ENCODE data around the gene CCDC13. TPM values are rescaled to one million over a fixed set of nuclear protein-coding genes. Genes with fewer than 3 reads are reported as not detected.

The CCDC13 gene
- total RNA-seq, 1 donor from 2014 or later: 0.40 TPM

DNA sequence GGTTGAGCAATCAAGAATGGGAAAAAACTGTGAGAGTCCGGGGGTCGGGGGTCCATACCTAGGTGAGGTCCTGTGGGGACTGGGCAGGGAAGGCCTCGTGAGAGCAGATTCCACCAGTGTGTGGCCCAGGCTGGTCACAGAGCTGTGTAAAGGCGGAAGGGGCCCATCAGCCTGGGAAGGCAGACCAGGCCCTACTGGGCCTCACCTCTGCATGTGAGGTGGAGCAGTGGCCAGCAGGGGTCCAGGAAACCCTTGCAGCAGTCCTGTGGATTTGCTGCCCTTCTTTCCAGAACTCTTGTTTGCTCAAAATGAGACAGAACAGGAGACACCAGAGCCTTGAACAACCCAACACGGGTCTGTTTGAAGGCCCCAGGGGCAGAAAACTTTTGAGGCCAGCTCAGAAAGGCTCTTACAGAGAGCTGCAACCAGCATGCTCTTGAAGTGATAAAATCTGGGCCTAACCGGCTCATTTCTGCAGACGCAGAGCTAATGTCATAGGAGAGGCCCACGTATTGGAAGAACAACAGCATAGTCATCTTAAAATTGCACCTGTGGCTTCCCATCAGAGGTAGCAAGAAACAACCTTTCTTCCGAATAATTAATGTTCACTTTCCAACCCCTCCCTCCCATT, 40.1 kb downstream of the CCDC13 start:
- H3K27me3 Mint-ChIP-seq (ENCODE audit: low read depth): peaks cover 6% of the 10 kb centered on the region
- H3K4me3 Mint-ChIP-seq (ENCODE audit: unreplicated experiment): no peak overlapping the region
- H3K36me3 Mint-ChIP-seq (ENCODE audit: low read depth): peaks cover 2% of the 10 kb centered on the region
- H3K4me1 Mint-ChIP-seq (ENCODE audit: low read depth): no peaks in the 10 kb centered on the region
- no peak overlapping the region for H3K27ac Mint-ChIP-seq (ENCODE audit: unreplicated experiment)
- peaks cover 4% of the 10 kb centered on the region for H3K9me3 Mint-ChIP-seq (ENCODE audit: low read depth)
- no peak for DNase-seq (ENCODE audit: low spot score)
- TF ChIP-seq, protein P1, sequence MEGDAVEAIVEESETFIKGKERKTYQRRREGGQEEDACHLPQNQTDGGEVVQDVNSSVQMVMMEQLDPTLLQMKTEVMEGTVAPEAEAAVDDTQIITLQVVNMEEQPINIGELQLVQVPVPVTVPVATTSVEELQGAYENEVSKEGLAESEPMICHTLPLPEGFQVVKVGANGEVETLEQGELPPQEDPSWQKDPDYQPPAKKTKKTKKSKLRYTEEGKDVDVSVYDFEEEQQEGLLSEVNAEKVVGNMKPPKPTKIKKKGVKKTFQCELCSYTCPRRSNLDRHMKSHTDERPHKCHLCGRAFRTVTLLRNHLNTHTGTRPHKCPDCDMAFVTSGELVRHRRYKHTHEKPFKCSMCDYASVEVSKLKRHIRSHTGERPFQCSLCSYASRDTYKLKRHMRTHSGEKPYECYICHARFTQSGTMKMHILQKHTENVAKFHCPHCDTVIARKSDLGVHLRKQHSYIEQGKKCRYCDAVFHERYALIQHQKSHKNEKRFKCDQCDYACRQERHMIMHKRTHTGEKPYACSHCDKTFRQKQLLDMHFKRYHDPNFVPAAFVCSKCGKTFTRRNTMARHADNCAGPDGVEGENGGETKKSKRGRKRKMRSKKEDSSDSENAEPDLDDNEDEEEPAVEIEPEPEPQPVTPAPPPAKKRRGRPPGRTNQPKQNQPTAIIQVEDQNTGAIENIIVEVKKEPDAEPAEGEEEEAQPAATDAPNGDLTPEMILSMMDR (IDR thresholded peaks at IDR 0.05): no peak

DNA sequence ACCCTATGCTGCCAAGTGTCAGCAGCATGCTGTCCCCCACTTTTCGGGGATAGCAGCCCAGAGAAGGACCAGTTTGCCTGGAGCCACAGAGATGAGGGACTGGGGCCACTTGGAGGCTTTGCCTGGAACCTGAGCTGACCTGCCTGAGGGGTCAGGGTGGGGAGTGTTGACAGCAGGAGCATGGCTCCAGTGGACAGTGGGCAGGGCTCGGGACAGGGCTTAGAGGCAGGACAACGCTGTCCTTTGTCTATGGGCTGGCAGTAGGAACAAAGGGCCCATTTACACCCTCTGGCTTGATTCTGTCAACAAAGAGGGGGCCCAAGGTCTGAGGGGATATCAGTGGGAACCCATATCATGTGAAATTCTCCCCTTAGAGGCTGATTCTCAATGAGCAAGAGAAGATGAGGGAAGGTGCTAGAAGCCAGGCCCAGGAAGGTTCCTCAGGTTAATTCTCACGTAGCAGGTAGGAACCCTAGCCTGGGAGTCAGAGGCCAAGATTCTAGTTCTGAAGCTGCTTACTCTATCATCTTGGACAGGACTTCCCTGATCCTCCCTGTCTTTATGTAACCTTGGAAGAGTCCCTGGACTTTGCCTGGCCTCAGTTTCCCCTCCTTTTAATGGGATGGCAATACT, 40.7 kb downstream of the CCDC13 start:
- TF ChIP-seq, protein P1 (IDR thresholded peaks at IDR 0.05): no peak
- H3K36me3 Mint-ChIP-seq (ENCODE audit: low read depth): peaks cover 2% of the 10 kb centered on the region
- no peak overlapping the region for H3K27ac Mint-ChIP-seq (ENCODE audit: unreplicated experiment)
- H3K27me3 Mint-ChIP-seq (ENCODE audit: low read depth): peaks cover 9% of the 10 kb centered on the region
- H3K4me3 Mint-ChIP-seq (ENCODE audit: unreplicated experiment): no peak overlapping the region
- peaks cover 4% of the 10 kb centered on the region for H3K9me3 Mint-ChIP-seq (ENCODE audit: low read depth)
- no peaks in the 10 kb centered on the region for H3K4me1 Mint-ChIP-seq (ENCODE audit: low read depth)
- no peak for DNase-seq (ENCODE audit: low spot score)

- Mint-ChIP-seq H3K4me3 (ENCODE audit: unreplicated experiment) (no peak overlapping the region), H3K9me3 (ENCODE audit: low read depth) (peaks cover 4% of the 10 kb centered on the region), H3K4me1 (ENCODE audit: low read depth) (no peaks in the 10 kb centered on the region), H3K36me3 (ENCODE audit: low read depth) (peaks cover 2% of the 10 kb centered on the region), H3K27ac (ENCODE audit: unreplicated experiment) (no peak overlapping the region), H3K27me3 (ENCODE audit: low read depth) (peaks cover 9% of the 10 kb centered on the region)
- no peak for DNase-seq (ENCODE audit: low spot score)
- TF ChIP-seq, protein P1 (IDR thresholded peaks at IDR 0.05): no peak
Observed at GRCh38 chr3:42731476-42732195, 41.4 kb downstream of the CCDC13 start.

- no peak for DNase-seq (ENCODE audit: low spot score)
- no peaks in the 10 kb centered on the region for H3K4me1 Mint-ChIP-seq (ENCODE audit: low read depth)
- no peak overlapping the region for H3K27ac Mint-ChIP-seq (ENCODE audit: unreplicated experiment)
- TF ChIP-seq, protein P1 (IDR thresholded peaks at IDR 0.05): no peak
- H3K9me3 Mint-ChIP-seq (ENCODE audit: low read depth): peaks cover 4% of the 10 kb centered on the region
- H3K27me3 Mint-ChIP-seq (ENCODE audit: low read depth): peaks cover 12% of the 10 kb centered on the region
- H3K36me3 Mint-ChIP-seq (ENCODE audit: low read depth): peaks cover 2% of the 10 kb centered on the region
- H3K4me3 Mint-ChIP-seq (ENCODE audit: unreplicated experiment): no peak overlapping the region
Observed at GRCh38 chr3:42730706-42731420, 42.2 kb downstream of the CCDC13 start.

DNA sequence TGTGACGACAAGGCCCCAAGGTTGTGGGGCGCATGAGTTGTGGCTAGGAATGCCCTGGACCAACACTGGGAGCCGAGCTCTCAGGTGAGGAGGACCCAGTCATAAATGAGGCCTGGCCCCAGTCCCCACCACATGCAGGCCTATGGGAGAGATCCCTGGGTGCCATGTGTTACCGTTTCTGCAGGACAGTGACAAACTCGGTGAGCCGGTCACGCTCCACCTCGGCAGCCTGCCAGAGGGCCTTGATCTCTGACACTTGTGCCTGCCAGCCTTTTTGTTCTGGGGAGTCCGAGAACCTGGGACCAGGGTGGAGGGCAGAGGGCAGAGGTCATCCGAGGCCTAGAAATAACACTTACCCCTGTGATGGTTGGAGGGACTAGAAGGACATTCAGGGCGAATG, 42.8 kb downstream of the CCDC13 start:
- DNase-seq (ENCODE audit: low spot score): no peak
- TF ChIP-seq, protein P1 (IDR thresholded peaks at IDR 0.05): no peak
- peaks cover 2% of the 10 kb centered on the region for H3K36me3 Mint-ChIP-seq (ENCODE audit: low read depth)
- H3K27me3 Mint-ChIP-seq (ENCODE audit: low read depth): peaks cover 11% of the 10 kb centered on the region
- H3K9me3 Mint-ChIP-seq (ENCODE audit: low read depth): peaks cover 4% of the 10 kb centered on the region
- no peak overlapping the region for H3K4me3 Mint-ChIP-seq (ENCODE audit: unreplicated experiment)
- H3K27ac Mint-ChIP-seq (ENCODE audit: unreplicated experiment): no peak overlapping the region
- H3K4me1 Mint-ChIP-seq (ENCODE audit: low read depth): no peaks in the 10 kb centered on the region
